ENCODE data around the gene LRRN1.

LRRN1 gene

GRCh38 chr3:3799173-3800079, at the start of gene LRRN1:
TSS of gene LRRN1 (plus strand) at chr3:3799431. CDS start at chr3:3844642, 45,211 bp downstream.
- H3K4me1 ChIP-seq (ENCODE audit: control insufficient read depth, insufficient read depth, low read length) = peaks cover 8% of the 10 kb centered on the region
- H3K4me3 ChIP-seq (ENCODE audit: low read length) = peak within 1 kb of the TSS; percentile 71
- no peaks in the 10 kb centered on the region for H3K36me3 ChIP-seq (ENCODE audit: control insufficient read depth, insufficient read depth, low read length, severe bottlenecking)
- H3K9ac ChIP-seq (ENCODE audit: low read length) = no peak within 1 kb of the TSS
- no peaks in the 10 kb centered on the region for H3K9me3 ChIP-seq (ENCODE audit: control insufficient read depth, low read length)
- peaks cover 36% of the 10 kb centered on the region for H3K27me3 ChIP-seq (replicated peaks; ENCODE audit: control insufficient read depth, insufficient read depth, low read length)
- DNase-seq (ENCODE audit: low read depth) = peak; percentile 8

GRCh38 chr3:3753416-3753815, 45.8 kb upstream of the LRRN1 start:
- Histone ChIP-seq H3K9ac (ENCODE audit: low read length) (no peak overlapping the region), H3K4me1 (ENCODE audit: control insufficient read depth, insufficient read depth, low read length) (no peaks in the 10 kb centered on the region), H3K4me3 (ENCODE audit: low read length) (no peak overlapping the region), H3K27me3 (replicated peaks; ENCODE audit: control insufficient read depth, insufficient read depth, low read length) (no peaks in the 10 kb centered on the region), H3K36me3 (ENCODE audit: control insufficient read depth, insufficient read depth, low read length, severe bottlenecking) (no peaks in the 10 kb centered on the region), H3K9me3 (ENCODE audit: control insufficient read depth, low read length) (no peaks in the 10 kb centered on the region)
- no peak for DNase-seq (ENCODE audit: low read depth)

DNA sequence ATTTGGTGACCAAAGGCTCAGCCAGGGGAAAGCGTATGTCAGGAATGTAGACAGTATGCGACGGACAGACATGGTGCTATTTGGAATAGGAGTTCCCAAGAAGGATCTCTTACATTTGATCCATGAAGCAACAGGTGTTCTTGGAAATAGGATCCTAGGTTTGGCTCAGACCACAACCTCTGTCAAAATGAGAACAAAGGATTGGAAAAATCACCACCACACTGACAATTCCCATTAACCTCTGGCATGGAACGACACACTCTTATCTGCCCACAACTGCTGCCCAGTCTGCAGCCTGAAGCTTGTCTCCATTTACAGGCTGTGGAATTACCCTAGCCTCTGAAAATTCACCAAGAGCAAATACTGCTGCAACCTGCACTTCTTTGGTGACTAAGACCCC, 33.6 kb upstream of the LRRN1 start:
- DNase-seq (ENCODE audit: low read depth) = no peak
- H3K9ac ChIP-seq (ENCODE audit: low read length) = no peak overlapping the region
- H3K27me3 ChIP-seq (replicated peaks; ENCODE audit: control insufficient read depth, insufficient read depth, low read length) = no peaks in the 10 kb centered on the region
- H3K9me3 ChIP-seq (ENCODE audit: control insufficient read depth, low read length) = no peaks in the 10 kb centered on the region
- H3K4me3 ChIP-seq (ENCODE audit: low read length) = no peak overlapping the region
- H3K36me3 ChIP-seq (ENCODE audit: control insufficient read depth, insufficient read depth, low read length, severe bottlenecking) = no peaks in the 10 kb centered on the region
- no peaks in the 10 kb centered on the region for H3K4me1 ChIP-seq (ENCODE audit: control insufficient read depth, insufficient read depth, low read length)

DNA sequence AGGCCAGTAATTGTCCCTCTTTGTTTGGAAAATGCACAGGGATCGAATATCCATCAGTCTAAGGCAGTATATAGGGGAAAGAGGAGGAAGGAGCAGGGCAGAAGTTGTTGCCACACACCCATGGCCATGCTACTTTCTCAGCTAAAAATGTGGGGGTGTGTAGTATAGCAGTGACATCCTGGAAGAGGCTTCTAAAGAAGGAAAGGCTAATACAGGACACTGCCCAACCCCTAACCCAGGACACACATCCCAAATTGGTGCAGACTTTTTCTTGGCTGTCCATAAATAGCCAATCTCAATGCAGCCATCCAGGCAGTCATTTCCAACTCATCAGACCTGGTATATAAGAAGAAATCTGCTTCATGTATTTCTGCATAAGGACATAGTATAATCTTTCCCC, 33.1 kb upstream of the LRRN1 start:
- Histone ChIP-seq H3K36me3 (ENCODE audit: control insufficient read depth, insufficient read depth, low read length, severe bottlenecking) (no peaks in the 10 kb centered on the region), H3K27me3 (replicated peaks; ENCODE audit: control insufficient read depth, insufficient read depth, low read length) (no peaks in the 10 kb centered on the region), H3K9me3 (ENCODE audit: control insufficient read depth, low read length) (no peaks in the 10 kb centered on the region), H3K4me3 (ENCODE audit: low read length) (no peak overlapping the region), H3K9ac (ENCODE audit: low read length) (no peak overlapping the region), H3K4me1 (ENCODE audit: control insufficient read depth, insufficient read depth, low read length) (no peaks in the 10 kb centered on the region)
- no peak for DNase-seq (ENCODE audit: low read depth)

GRCh38 chr3:3771094-3771493, 28.1 kb upstream of the LRRN1 start:
- no peaks in the 10 kb centered on the region for H3K4me1 ChIP-seq (ENCODE audit: control insufficient read depth, insufficient read depth, low read length)
- no peaks in the 10 kb centered on the region for H3K27me3 ChIP-seq (replicated peaks; ENCODE audit: control insufficient read depth, insufficient read depth, low read length)
- no peaks in the 10 kb centered on the region for H3K36me3 ChIP-seq (ENCODE audit: control insufficient read depth, insufficient read depth, low read length, severe bottlenecking)
- H3K9me3 ChIP-seq (ENCODE audit: control insufficient read depth, low read length) = peaks cover 10% of the 10 kb centered on the region
- H3K9ac ChIP-seq (ENCODE audit: low read length) = no peak overlapping the region
- H3K4me3 ChIP-seq (ENCODE audit: low read length) = no peak overlapping the region
- DNase-seq (ENCODE audit: low read depth) = no peak

DNA sequence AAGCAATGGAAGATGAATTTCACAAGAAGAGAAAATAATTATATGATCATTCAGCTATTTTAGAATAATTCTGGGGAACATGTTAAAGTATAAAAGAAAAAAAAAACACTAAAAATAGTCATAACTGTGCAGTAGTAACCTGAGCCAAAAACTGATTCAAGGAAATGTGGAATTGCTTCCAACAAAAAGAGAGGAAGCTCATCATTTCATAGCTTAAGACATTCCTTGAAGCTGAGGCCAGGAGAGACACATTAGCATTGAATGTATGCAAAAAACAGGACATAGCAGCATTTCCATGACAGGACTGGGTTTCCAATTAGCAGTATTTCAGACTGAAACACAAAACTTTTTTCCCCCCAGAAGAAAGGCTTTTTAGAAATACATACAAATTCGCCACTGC, 27.7 kb upstream of the LRRN1 start:
- no peak for DNase-seq (ENCODE audit: low read depth)
- Histone ChIP-seq H3K4me3 (ENCODE audit: low read length) (no peak overlapping the region), H3K9me3 (ENCODE audit: control insufficient read depth, low read length) (peaks cover 10% of the 10 kb centered on the region), H3K36me3 (ENCODE audit: control insufficient read depth, insufficient read depth, low read length, severe bottlenecking) (no peaks in the 10 kb centered on the region), H3K4me1 (ENCODE audit: control insufficient read depth, insufficient read depth, low read length) (no peaks in the 10 kb centered on the region), H3K27me3 (replicated peaks; ENCODE audit: control insufficient read depth, insufficient read depth, low read length) (no peaks in the 10 kb centered on the region), H3K9ac (ENCODE audit: low read length) (no peak overlapping the region)

GRCh38 chr3:3772338-3772737, 26.9 kb upstream of the LRRN1 start:
- no peaks in the 10 kb centered on the region for H3K27me3 ChIP-seq (replicated peaks; ENCODE audit: control insufficient read depth, insufficient read depth, low read length)
- no peaks in the 10 kb centered on the region for H3K4me1 ChIP-seq (ENCODE audit: control insufficient read depth, insufficient read depth, low read length)
- no peak overlapping the region for H3K4me3 ChIP-seq (ENCODE audit: low read length)
- no peaks in the 10 kb centered on the region for H3K36me3 ChIP-seq (ENCODE audit: control insufficient read depth, insufficient read depth, low read length, severe bottlenecking)
- no peak overlapping the region for H3K9ac ChIP-seq (ENCODE audit: low read length)
- H3K9me3 ChIP-seq (ENCODE audit: control insufficient read depth, low read length) = peaks cover 16% of the 10 kb centered on the region
- DNase-seq (ENCODE audit: low read depth) = no peak

DNA sequence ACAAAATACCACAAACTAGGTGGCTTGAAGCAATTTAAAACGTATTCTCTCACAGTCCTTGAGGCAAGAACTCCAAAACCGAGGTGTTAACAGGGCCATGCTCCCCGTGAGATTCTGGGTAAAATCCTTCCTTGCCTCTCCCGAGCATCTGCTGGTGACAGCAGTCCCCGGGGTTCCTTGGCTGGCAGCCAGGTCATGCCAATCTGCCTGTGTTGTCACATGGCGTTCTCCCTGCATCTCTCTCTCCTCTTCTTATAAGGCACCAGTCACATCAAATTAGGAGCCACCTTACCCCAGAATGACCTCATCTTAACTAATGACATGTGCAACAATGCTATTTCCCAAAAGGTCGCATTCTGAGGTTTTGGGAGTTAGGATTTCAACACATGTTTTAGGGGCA, 26.3 kb upstream of the LRRN1 start:
- Histone ChIP-seq H3K4me1 (ENCODE audit: control insufficient read depth, insufficient read depth, low read length) (no peaks in the 10 kb centered on the region), H3K27me3 (replicated peaks; ENCODE audit: control insufficient read depth, insufficient read depth, low read length) (no peaks in the 10 kb centered on the region), H3K9ac (ENCODE audit: low read length) (no peak overlapping the region), H3K9me3 (ENCODE audit: control insufficient read depth, low read length) (peaks cover 16% of the 10 kb centered on the region), H3K36me3 (ENCODE audit: control insufficient read depth, insufficient read depth, low read length, severe bottlenecking) (no peaks in the 10 kb centered on the region), H3K4me3 (ENCODE audit: low read length) (no peak overlapping the region)
- DNase-seq (ENCODE audit: low read depth) = no peak

GRCh38 chr3:3776607-3777006, 22.6 kb upstream of the LRRN1 start:
- Histone ChIP-seq H3K27me3 (replicated peaks; ENCODE audit: control insufficient read depth, insufficient read depth, low read length) (no peaks in the 10 kb centered on the region), H3K9me3 (ENCODE audit: control insufficient read depth, low read length) (peaks cover 16% of the 10 kb centered on the region), H3K9ac (ENCODE audit: low read length) (no peak overlapping the region), H3K4me1 (ENCODE audit: control insufficient read depth, insufficient read depth, low read length) (no peaks in the 10 kb centered on the region), H3K4me3 (ENCODE audit: low read length) (no peak overlapping the region), H3K36me3 (ENCODE audit: control insufficient read depth, insufficient read depth, low read length, severe bottlenecking) (no peaks in the 10 kb centered on the region)
- no peak for DNase-seq (ENCODE audit: low read depth)

- Histone ChIP-seq H3K4me1 (ENCODE audit: control insufficient read depth, insufficient read depth, low read length) (no peaks in the 10 kb centered on the region), H3K4me3 (ENCODE audit: low read length) (no peak overlapping the region), H3K36me3 (ENCODE audit: control insufficient read depth, insufficient read depth, low read length, severe bottlenecking) (no peaks in the 10 kb centered on the region), H3K9me3 (ENCODE audit: control insufficient read depth, low read length) (peaks cover 16% of the 10 kb centered on the region), H3K27me3 (replicated peaks; ENCODE audit: control insufficient read depth, insufficient read depth, low read length) (no peaks in the 10 kb centered on the region), H3K9ac (ENCODE audit: low read length) (no peak overlapping the region)
- DNase-seq (ENCODE audit: low read depth) = no peak
These were observed 21.0 kb upstream of the LRRN1 start for GRCh38 chr3:3778216-3778615.

- DNase-seq (ENCODE audit: low read depth) = no peak
- Histone ChIP-seq H3K4me1 (ENCODE audit: control insufficient read depth, insufficient read depth, low read length) (no peaks in the 10 kb centered on the region), H3K27me3 (replicated peaks; ENCODE audit: control insufficient read depth, insufficient read depth, low read length) (no peaks in the 10 kb centered on the region), H3K9me3 (ENCODE audit: control insufficient read depth, low read length) (peaks cover 16% of the 10 kb centered on the region), H3K4me3 (ENCODE audit: low read length) (no peak overlapping the region), H3K36me3 (ENCODE audit: control insufficient read depth, insufficient read depth, low read length, severe bottlenecking) (no peaks in the 10 kb centered on the region), H3K9ac (ENCODE audit: low read length) (no peak overlapping the region)
These were observed 20.5 kb upstream of the LRRN1 start for GRCh38 chr3:3778641-3779270.

All from adipocyte (in vitro differentiated cells).